SK-N-SH (cell line): ENCODE measurements around the gene BPIFB3. TPM values are rescaled to one million over a fixed set of nuclear protein-coding genes. Genes with fewer than 3 reads are reported as not detected.

Source experiments
- CTCF ChIA-PET: fragments of 300-600, 350-600 bp; formaldehyde crosslinking; extraction: SDS; loops from one replicate; lab custom pipeline; 2021; lab: Yijun Ruan, JAX
- POLR2A ChIA-PET: fragments of 350-600 bp; sonication (Branson Sonifier 250); formaldehyde crosslinking; extraction: SDS; loops from one replicate; lab custom pipeline; 2020; ENCODE audit warnings: antibody characterized with exemption, inconsistent platforms; lab: Yijun Ruan, JAX
- DNase-seq: peaks from one replicate; pipeline ENCODE4 v3.0.0; 2012
- H2AFZ ChIP-seq: fragments of 200-600 bp; sonication (generic); 2 replicates; pipeline ENCODE4 v1.8.1; 2016; ENCODE audit warnings: antibody characterized with exemption, mild to moderate bottlenecking, low read depth
- H3F3A ChIP-seq: fragments of 200-600 bp; sonication (generic); replicated peaks from 2 replicates; pipeline ENCODE3; 2016; ENCODE audit warnings: antibody characterized with exemption, mild to moderate bottlenecking; ENCODE audit not compliant: insufficient read depth
- H3K27ac ChIP-seq, 2 experiments: fragments of 200-500 bp in 1 of 2; fragments of 200-600 bp in 1 of 2; sonication (Bioruptor generic) in 1 of 2; sonication (generic), shearing (Covaris generic) in 1 of 2; 2 replicates each; pipeline versions ENCODE4 v1.5.1 to v1.6.1; 2014 to 2016; ENCODE audit warnings: low read depth in 2 of 2, inconsistent platforms in 1 of 2, low read length in 1 of 2, mild to moderate bottlenecking in 1 of 2, mixed read lengths in 1 of 2
- H3K27me3 ChIP-seq: fragments of 200-600 bp; sonication (generic), shearing (Covaris generic); 2 replicates; pipeline ENCODE4 v1.6.1; 2016; ENCODE audit warnings: mixed run types; ENCODE audit not compliant: insufficient read depth
- H3K36me3 ChIP-seq, 2 experiments: fragments of 200-500 bp in 1 of 2; fragments of 200-600 bp in 1 of 2; sonication (Bioruptor generic) in 1 of 2; sonication (generic) in 1 of 2; replicated peaks in 1 of 2; 2 replicates each; pipeline versions ENCODE3 to v1.5.1; 2014 to 2016; ENCODE audit warnings: low read length in 1 of 2, mild to moderate bottlenecking in 1 of 2; ENCODE audit not compliant: insufficient read depth in 2 of 2, control insufficient read depth in 1 of 2
- H3K4me1 ChIP-seq, 2 experiments: fragments of 200-500 bp in 1 of 2; fragments of 200-600 bp in 1 of 2; sonication (Bioruptor generic) in 1 of 2; sonication (generic), shearing (Covaris generic) in 1 of 2; 2 replicates each; pipeline versions ENCODE4 v1.5.1 to v1.6.1; 2014 to 2016; ENCODE audit warnings: low read depth in 1 of 2, low read length in 1 of 2, mixed run types in 1 of 2; ENCODE audit not compliant: insufficient read depth in 2 of 2, control insufficient read depth in 1 of 2
- H3K4me2 ChIP-seq: fragments of 200-600 bp; sonication (generic), shearing (Covaris generic); 2 replicates; pipeline ENCODE4 v1.6.1; 2017; ENCODE audit warnings: mixed run types
- H3K4me3 ChIP-seq, 2 experiments: fragments of 200-500 bp in 1 of 2; fragments of 200-600 bp in 1 of 2; sonication (Bioruptor generic) in 1 of 2; sonication (generic), shearing (Covaris generic) in 1 of 2; 2 replicates each; pipeline versions ENCODE4 v1.5.1 to v1.8.1; 2014 to 2016; ENCODE audit warnings: low read depth in 2 of 2, inconsistent platforms in 1 of 2, low read length in 1 of 2, mild to moderate bottlenecking in 1 of 2, mixed read lengths in 1 of 2, moderate library complexity in 1 of 2
- H3K79me2 ChIP-seq: fragments of 200-600 bp; sonication (generic); 2 replicates; pipeline ENCODE4 v1.8.1; 2017; ENCODE audit warnings: mild to moderate bottlenecking; ENCODE audit not compliant: insufficient read depth
- H3K9ac ChIP-seq: fragments of 200-600 bp; sonication (generic); 2 replicates; pipeline ENCODE4 v1.6.1; 2017; ENCODE audit warnings: mixed run types
- H3K9me2 ChIP-seq: fragments of 200-600 bp; sonication (generic); 2 replicates; pipeline ENCODE4 v1.6.1; 2017; ENCODE audit warnings: mixed run types
- H3K9me3 ChIP-seq: fragments of 200-600 bp; sonication (generic); 2 replicates; pipeline ENCODE4 v1.6.1; 2017; ENCODE audit warnings: mixed run types, mild to moderate bottlenecking, moderate library complexity
- H4K20me1 ChIP-seq: fragments of 200-600 bp; sonication (generic); 2 replicates; pipeline ENCODE4 v1.6.1; 2017; ENCODE audit warnings: mild to moderate bottlenecking, mixed run types; ENCODE audit not compliant: insufficient read depth
- CHD2 ChIP-seq: fragments of 150-350 bp; IDR thresholded peaks from 2 replicates; pipeline ENCODE4 v1.6.1; 2018; ENCODE audit warnings: low read length; ENCODE audit not compliant: partially characterized antibody
- EZH2phosphoT487 ChIP-seq: fragments of 200-600 bp; sonication (generic); IDR thresholded peaks from 2 replicates; pipeline ENCODE4 v1.6.1; 2017; ENCODE audit warnings: low read depth, mixed run types, mild to moderate bottlenecking, antibody characterized with exemption, moderate library complexity, borderline replicate concordance
- FOSL2 ChIP-seq: IDR thresholded peaks from 2 replicates; pipeline ENCODE4 v1.4.0; 2012; ENCODE audit warnings: low read depth, mild to moderate bottlenecking, moderate library complexity, borderline replicate concordance
- MAX ChIP-seq: IDR thresholded peaks from 2 replicates; pipeline ENCODE4 v1.4.0; 2012; ENCODE audit warnings: low read depth
- MEF2A ChIP-seq: IDR thresholded peaks from 2 replicates; pipeline ENCODE4 v1.4.0; 2012; ENCODE audit warnings: low read depth, borderline replicate concordance
- MXI1 ChIP-seq: IDR thresholded peaks from 2 replicates; pipeline ENCODE4 v1.6.1; 2012; ENCODE audit warnings: mild to moderate bottlenecking, low read depth, low read length, improper control_type of control experiment
- NFIC ChIP-seq: IDR thresholded peaks from 2 replicates; pipeline ENCODE4 v1.4.0; 2012; ENCODE audit warnings: borderline replicate concordance
- NRF1 ChIP-seq: IDR thresholded peaks from 2 replicates; pipeline ENCODE4 v1.6.1; 2012; ENCODE audit warnings: low read depth, mild to moderate bottlenecking, low read length
- PBX3 ChIP-seq: IDR thresholded peaks from 2 replicates; pipeline ENCODE4; 2012
- POLR2AphosphoS5 ChIP-seq: IDR thresholded peaks from 2 replicates; pipeline ENCODE4 v1.6.1; 2012; ENCODE audit warnings: low read depth, low read length
- RCOR1 ChIP-seq: fragments of 150-350 bp; IDR thresholded peaks from 2 replicates; pipeline ENCODE4 v1.6.1; 2017; ENCODE audit warnings: antibody characterized with exemption, low read length
- REST ChIP-seq: IDR thresholded peaks from 2 replicates; pipeline ENCODE4 v1.6.1; 2012; ENCODE audit warnings: mild to moderate bottlenecking, low read depth, low read length, moderate library complexity
- RFX5 ChIP-seq: IDR thresholded peaks from 2 replicates; pipeline ENCODE4 v1.6.1; 2012; ENCODE audit warnings: mild to moderate bottlenecking, improper control_type of control experiment, low read length
- SMC3 ChIP-seq: IDR thresholded peaks from 2 replicates; pipeline ENCODE4 v1.6.1; 2012; ENCODE audit warnings: low read depth, low read length, improper control_type of control experiment
- TEAD4 ChIP-seq: IDR thresholded peaks from 2 replicates; pipeline ENCODE4 v1.4.0; 2012; ENCODE audit warnings: mild to moderate bottlenecking, borderline replicate concordance; ENCODE audit not compliant: insufficient read depth
- USF1 ChIP-seq: IDR thresholded peaks from 2 replicates; pipeline ENCODE4 v1.4.0; 2012; ENCODE audit warnings: low read depth, borderline replicate concordance
- YY1 ChIP-seq: IDR thresholded peaks from 2 replicates; pipeline ENCODE4 v1.4.0; 2012; ENCODE audit warnings: low read depth, mild to moderate bottlenecking
- WGBS: methylation state at CpG from one replicate; pipeline ENCODE4 v1.1.6; 2017; ENCODE audit warnings: low lambda C conversion rate; 5-methylcytosine and 5-hydroxymethylcytosine counted together
- polyA plus RNA-seq, 3 experiments: library from polyadenylated mRNA; depleted of rRNA; stranded (reverse); fragments of >200 nt; gene quantifications; 2 replicates each; pipeline ENCODE4 v1.2.3, GENCODE V29; 2012

Gene BPIFB3
- polyA plus RNA-seq, 1 of the 3 experiments (the other 2 are of a cell fraction), result not detected

- no peak for DNase-seq
- H3K79me2 ChIP-seq, result no peaks in the 10 kb centered on the region
- no peaks in the 10 kb centered on the region for H3K36me3 ChIP-seq
- no peak overlapping the region for H3K27ac ChIP-seq
- H3K4me2 ChIP-seq, result no peak overlapping the region
- no peaks in the 10 kb centered on the region for H3K4me1 ChIP-seq
- H3K27me3 ChIP-seq, result peaks cover 32% of the 10 kb centered on the region
- H3K9me3 ChIP-seq, result no peaks in the 10 kb centered on the region
- H3K4me3 ChIP-seq, result no peak overlapping the region
- H3F3A ChIP-seq, result no peaks in the 10 kb centered on the region
- no peaks in the 10 kb centered on the region for H4K20me1 ChIP-seq
- POLR2A ChIA-PET, result no interaction called here
- no peak for TF ChIP-seq NRF1
- no peak for TF ChIP-seq PBX3
- TF ChIP-seq RCOR1, result no peak
- no peak for TF ChIP-seq MEF2A
- TF ChIP-seq YY1, result no peak
- no peak for TF ChIP-seq TEAD4
- TF ChIP-seq, all 33 proteins: peak for 0
- 25% methylated on average over 16 of the region's 23 CpGs for WGBS
- CTCF ChIA-PET, result interaction anchor here (1.3 kb wide), 1 partner anchor 106 kb away, joined by 3 read pairs; no protein-coding TSS in a partner anchor
- Histone ChIP-seq H2AFZ (no peak overlapping the region), H3K9me2 (no peaks in the 10 kb centered on the region), H3K9ac (no peak overlapping the region)
Measured at GRCh38 chr20:33008336-33009213, 45.1 kb upstream of the BPIFB3 start.

- no peak overlapping the region for H2AFZ ChIP-seq
- H3K9ac ChIP-seq, result no peak overlapping the region
- no peak overlapping the region for H3K4me2 ChIP-seq
- no peaks in the 10 kb centered on the region for H3K36me3 ChIP-seq
- no peaks in the 10 kb centered on the region for H3K9me2 ChIP-seq
- no peaks in the 10 kb centered on the region for H3K4me1 ChIP-seq
- no peak for TF ChIP-seq POLR2AphosphoS5
- no peak for TF ChIP-seq USF1
- TF ChIP-seq YY1, result no peak
- TF ChIP-seq SMC3, result no peak
- no peak for TF ChIP-seq NFIC
- no peak for TF ChIP-seq MAX
- TF ChIP-seq FOSL2, result no peak
- TF ChIP-seq RFX5, result no peak
- no peak for TF ChIP-seq REST
- TF ChIP-seq MEF2A, result no peak
- TF ChIP-seq CHD2, result no peak
- TF ChIP-seq MXI1, result no peak
- no peak for TF ChIP-seq EZH2phosphoT487
- H3K9me3 ChIP-seq, result no peaks in the 10 kb centered on the region
- no peaks in the 10 kb centered on the region for H3K79me2 ChIP-seq
- no peaks in the 10 kb centered on the region for H4K20me1 ChIP-seq
- H3K27me3 ChIP-seq, result peaks cover 40% of the 10 kb centered on the region
- no peak overlapping the region for H3K27ac ChIP-seq
- no peak overlapping the region for H3K4me3 ChIP-seq
- ChIA-PET POLR2A (no interaction called here), CTCF (interaction anchor here (1.3 kb wide), 1 partner anchor 107 kb away, joined by 3 read pairs; no protein-coding TSS in a partner anchor)
- 8% methylated on average over 5 of the region's 19 CpGs for WGBS
- DNase-seq, result no peak
- H3F3A ChIP-seq, result no peaks in the 10 kb centered on the region
Measured at GRCh38 chr20:33009214-33010132, 44.2 kb upstream of the BPIFB3 start.
